Fibroblast of skin of left biceps (primary cell): ENCODE results near the gene GNAI2.
"Not testable (repeated sequence)": the region's sequence is repeated elsewhere in the genome, so short reads cannot be mapped to it uniquely, and the experiment has no call there.

Source experiments
- DNase-seq, 2 experiments: peaks; one replicate each; pipeline ENCODE4 v3.0.0-alpha.2; 2013; ENCODE audit warnings: low read depth in 2 of 2

GNAI2 gene

DNA sequence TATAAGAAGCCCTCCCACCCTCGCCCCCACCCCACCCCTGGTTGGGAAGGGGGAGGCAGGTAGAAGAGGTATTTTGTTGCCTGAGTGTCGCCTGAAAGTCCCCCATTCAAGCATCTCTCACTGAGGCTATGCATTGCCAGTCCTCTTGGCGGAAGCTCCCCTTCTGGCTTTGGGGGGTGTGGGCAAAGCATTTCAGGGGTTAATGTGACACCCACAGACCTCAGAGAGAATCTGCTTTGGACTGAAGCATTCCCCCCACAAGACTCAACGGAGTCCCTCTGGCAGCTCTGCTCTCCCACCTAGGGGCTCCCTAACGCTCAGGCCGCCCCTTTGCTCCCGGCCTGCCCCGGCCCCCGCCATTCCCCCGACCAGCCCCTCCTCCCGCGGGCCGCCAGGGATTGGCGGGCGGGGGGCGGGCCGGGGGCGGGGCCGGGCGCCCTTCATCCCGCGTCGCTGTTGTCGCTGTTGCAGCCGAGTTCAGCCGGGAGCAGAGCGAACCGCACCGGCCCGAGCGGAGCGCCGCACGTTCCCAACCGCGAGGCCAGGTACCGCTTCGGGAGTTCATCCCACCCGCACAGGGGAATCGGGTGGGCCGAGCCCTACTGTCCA is 31.1 kb upstream of the GNAI2 start, which contains the start of gene SLC38A3:
TSS of gene SLC38A3 (plus strand) at position 468 of the 609 bp plus-strand sequence. CDS start 8,929 bp downstream, outside the sequence.
- DNase-seq: no peak

DNA sequence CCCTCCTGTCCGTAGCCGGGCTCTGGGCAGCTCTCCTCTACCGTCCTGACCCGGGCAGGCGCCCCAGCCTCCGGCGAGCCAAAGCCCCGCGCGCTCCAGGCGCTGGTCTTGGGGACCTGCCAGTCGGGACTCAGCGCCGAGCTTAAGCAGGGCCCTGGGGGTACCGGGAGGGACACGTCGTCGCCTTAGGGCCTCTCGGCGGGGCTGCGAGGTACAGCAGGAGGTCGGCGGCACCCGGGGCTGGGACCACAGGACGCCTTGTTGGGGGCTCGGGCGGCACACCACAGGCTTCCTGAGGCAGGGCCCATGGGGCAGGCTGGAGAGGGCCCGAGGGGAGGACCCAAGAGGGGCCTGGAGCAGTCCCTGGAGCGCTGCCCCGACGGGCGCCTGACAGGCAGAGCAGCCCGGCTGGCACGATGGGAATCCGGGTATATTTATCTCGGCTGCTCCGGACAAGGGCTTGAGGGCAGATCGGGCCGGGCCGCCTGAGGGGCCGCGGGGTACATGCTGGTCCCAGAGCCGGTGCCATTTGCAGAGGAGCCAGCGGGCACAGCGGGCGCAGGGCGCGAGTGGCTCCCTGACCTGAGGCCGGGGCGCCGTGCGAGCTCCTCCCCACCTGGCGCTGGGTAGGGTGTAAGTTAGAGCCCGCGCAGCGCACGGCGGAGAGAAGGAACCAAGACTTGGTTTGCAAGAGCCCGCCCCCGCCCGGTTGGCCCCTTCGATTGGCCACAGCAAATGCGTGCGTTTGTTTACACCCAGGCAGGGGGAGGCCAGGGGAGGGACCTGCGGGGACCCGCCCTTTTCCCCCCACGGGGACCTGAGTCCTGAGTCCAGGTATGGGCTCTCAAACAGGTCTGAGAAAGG is 30.4 kb upstream of the GNAI2 start:
- DNase-seq: no peak

- no peak for DNase-seq
Observed at GRCh38 chr3:50207359-50208042, 28.5 kb upstream of the GNAI2 start.

DNA sequence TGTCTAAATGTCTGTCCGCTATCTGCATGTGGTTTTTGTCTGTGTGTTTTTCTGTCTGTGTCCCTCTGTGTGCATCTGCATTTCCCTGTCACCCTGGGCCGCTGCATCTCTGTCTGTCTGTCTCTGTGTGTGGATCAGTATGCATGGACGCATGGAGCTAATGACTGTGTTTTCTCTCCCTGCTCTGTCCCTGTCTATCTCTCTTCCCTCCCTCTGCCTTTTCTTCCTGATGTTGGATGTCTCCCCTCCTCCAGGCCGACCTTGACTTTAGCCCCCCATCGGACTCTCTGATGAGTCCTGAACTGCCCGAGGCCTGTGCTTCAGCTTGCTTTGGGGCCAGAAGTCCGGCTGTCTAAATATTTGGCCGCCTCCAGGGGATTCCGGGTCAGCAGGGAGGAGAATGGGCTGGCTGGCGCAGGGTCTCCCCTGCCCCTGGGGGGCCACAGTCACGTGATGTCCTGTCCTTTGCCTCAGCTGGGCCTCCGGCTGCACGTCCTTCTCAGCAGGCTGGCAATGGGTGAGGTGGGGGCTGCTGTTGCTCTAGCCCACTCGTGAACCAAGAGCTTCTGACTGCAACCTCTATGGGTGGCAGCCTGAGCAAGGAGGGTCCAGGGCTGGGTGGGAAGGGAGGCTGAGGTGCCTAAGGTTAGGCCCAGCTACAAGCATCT is 27.2 kb upstream of the GNAI2 start:
- DNase-seq: no peak

DNA sequence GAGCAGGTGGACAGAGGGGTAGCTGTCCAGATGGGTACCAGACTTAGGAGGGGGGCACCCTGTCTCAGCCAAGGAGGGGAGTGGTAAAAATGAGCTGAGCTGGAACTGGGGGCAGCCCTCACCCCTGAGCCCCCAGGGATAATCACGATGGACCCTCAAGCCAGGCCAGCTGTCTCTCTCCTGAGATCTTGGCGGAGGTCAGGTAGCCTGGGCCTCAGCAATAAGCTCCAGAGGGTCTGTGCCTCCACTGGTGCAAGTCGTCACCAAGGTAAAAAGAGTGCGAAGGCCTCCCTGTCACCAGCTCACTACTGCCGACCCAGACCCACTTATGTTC is 25.9 kb upstream of the GNAI2 start:
- no peak for DNase-seq

DNA sequence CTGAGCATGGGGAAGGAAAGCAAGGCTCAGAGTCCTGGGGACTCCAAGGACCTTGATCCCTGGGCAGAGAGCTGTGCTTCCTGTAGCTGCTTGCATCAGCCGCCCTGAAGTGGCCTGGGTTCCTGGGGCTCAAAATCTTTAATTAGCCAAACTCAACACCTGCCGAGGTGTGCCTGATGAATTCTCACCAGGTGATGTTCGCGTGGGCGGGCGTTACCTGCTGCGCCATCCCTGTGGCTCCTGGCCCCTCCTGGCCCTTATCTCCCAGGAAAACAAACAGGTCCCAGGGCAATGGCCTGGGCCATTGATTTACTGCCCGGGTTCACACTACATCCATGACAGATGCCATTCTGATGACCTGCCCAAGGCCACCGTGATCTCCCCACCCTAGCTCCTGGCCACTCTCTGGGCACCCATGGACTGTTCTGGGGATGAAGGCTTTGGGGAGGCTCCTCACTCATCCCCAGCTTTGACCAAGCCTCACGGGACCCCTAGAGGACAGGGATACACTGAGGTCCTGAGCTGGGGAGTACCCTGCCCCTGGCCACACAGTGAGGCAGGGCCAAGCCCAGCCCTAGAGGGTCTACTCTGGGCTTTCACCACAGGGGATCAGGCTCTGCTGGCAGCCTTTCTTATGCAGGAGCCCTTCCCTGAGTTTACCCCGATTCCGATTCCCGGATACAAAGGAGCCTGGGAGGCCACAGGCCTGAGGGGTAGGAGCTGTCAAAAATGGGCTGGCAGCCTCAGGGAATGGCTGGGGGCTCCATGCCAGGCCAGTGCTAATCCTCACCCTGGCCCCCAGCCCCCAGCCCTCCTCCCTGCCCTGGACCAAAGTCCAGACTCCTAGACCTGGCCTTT is 25.3 kb upstream of the GNAI2 start:
- DNase-seq: no peak

- not testable (repeated sequence) for DNase-seq
Observed at GRCh38 chr3:50211368-50211717, 24.7 kb upstream of the GNAI2 start.

GRCh38 chr3:50211930-50212329 is 24.1 kb upstream of the GNAI2 start:
- no peak for DNase-seq

- no peak for DNase-seq
Observed at GRCh38 chr3:50212502-50212901, 23.5 kb upstream of the GNAI2 start.

- DNase-seq: no peak
Observed at GRCh38 chr3:50212971-50213370, 23.0 kb upstream of the GNAI2 start.

DNA sequence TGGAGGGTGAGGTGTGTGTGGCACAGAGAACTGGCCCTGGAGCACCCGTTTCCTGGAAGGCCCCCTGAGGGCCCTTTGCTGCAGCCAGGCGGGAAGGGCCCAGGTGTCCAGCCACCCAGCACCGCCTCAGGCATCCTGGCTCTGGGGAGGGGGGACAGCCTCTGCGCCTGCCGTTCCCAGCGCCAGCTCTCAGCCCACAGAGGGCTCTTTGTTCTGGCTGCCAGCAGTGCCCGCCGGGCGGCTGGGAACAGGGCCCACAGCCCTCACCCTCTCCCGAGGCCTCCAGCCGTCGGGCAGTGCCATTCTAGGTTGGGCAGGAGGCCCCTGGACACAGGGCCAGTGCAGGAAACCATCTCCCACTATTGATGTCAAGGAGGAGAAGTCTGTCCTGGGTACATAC is 22.6 kb upstream of the GNAI2 start:
- no peak for DNase-seq

DNA sequence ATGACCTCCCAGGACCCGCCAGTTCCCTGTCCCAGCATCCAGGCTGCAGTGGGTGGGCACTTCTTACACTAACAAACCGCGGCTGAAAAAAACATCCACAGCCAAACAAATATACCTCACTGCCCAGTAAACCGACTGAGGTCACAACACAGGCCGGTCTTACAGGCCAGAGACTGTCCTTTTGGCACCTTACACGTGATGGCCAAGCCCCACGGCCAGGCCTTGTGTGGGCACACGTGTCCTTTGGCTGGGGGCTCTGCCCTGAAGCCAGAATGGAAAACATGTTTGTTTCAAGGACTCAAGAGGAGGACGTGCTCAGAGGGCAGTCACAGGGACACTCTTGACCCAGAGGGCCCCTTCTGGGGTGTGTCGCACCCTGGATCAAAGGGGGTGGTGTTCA is 21.2 kb upstream of the GNAI2 start:
- DNase-seq: no peak

DNA sequence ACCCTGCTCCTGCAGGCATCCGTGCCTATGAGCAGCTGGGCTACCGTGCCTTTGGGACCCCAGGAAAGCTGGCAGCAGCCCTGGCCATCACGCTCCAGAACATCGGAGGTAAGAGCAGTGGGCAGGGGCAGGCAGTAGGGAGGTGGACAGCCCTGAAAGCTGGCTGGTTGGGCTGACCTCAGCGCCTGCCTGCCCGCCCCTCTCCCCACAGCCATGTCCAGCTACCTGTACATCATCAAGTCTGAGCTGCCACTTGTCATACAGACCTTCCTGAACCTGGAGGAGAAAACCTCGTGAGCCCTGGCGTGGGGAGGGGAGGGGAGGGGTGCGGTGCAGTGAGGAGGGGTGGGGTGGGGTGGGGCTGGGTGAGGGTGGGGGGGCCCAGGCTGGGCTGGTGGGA is 20.5 kb upstream of the GNAI2 start:
- DNase-seq: no peak

- DNase-seq: no peak
Observed at GRCh38 chr3:50217681-50218080, 18.3 kb upstream of the GNAI2 start.

GRCh38 chr3:50218448-50218847 is 17.6 kb upstream of the GNAI2 start:
- DNase-seq: no peak

DNA sequence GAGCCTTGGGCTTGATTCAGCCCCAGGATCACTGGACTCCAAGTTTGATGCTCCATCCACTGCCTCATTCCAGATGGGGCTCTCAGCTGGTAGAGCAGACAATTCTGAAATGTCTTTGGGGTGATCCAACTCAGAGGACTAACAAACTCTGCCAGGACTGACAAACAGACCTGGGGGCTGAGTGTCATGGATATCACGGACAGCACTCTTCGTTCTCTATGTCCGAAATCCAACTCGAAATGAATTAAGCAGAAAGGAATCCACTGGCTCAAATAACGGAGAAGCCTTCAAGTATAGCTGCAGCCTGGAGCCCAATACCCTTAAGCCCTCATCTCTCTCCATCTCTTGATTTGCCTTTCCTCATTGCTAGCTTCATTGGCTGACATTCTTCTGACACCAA is 16.7 kb upstream of the GNAI2 start:
- DNase-seq: no peak

- no peak for DNase-seq
Observed at GRCh38 chr3:50220109-50220508, 15.9 kb upstream of the GNAI2 start.

- no peak for DNase-seq
Observed at GRCh38 chr3:50221051-50221410, 15.0 kb upstream of the GNAI2 start.

- no peak for DNase-seq
Observed at GRCh38 chr3:50221411-50222168, 14.4 kb upstream of the GNAI2 start.

DNA sequence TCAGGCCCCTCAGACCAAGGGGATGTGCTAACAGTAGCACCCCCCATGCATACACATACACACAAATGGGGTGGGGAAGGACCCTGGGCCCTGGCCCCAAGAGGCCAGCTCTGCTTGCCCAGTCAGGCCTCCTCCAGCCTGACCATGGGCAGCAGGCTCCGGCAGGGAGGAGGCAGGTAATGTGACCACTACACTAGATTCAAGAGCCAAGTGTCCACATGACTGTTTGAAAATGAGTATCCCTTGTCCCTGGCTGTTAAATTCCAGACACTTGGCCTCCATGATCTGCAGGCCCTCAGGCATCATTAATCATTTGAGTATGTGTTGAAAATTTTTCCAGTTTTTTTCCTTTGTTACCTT is 13.9 kb upstream of the GNAI2 start:
- DNase-seq: no peak

- no peak for DNase-seq
Observed at GRCh38 chr3:50224639-50225038, 11.4 kb upstream of the GNAI2 start.
